Muscle of leg (tissue), 11 donors: Measurements from ENCODE around the gene RPL19. TPM values are rescaled to one million over a fixed set of nuclear protein-coding genes. Genes with fewer than 3 reads are reported as not detected.

Source experiments
- DNase-seq: peaks from one replicate; pipeline ENCODE4 v3.0.0; 2013
- H3K27ac ChIP-seq: one replicate; pipeline ENCODE4 v1.5.1; 2013; ENCODE audit warnings: mild to moderate bottlenecking, low read length, control low read depth
- H3K27me3 ChIP-seq: one replicate; pipeline ENCODE4 v1.6.1; 2013; ENCODE audit warnings: low read length; ENCODE audit not compliant: control insufficient read depth, insufficient read depth
- H3K36me3 ChIP-seq: one replicate; pipeline ENCODE4 v1.6.1; 2013; ENCODE audit warnings: low read length; ENCODE audit not compliant: control insufficient read depth, insufficient read depth
- H3K4me1 ChIP-seq: one replicate; pipeline ENCODE4 v1.6.1; 2013; ENCODE audit warnings: low read length; ENCODE audit not compliant: control insufficient read depth, insufficient read depth
- H3K4me3 ChIP-seq: one replicate; pipeline ENCODE4 v1.5.1; 2013; ENCODE audit warnings: low read length, control low read depth
- H3K9me3 ChIP-seq: replicated peaks from 2 replicates; pipeline ENCODE4 v1.6.1; 2013; ENCODE audit warnings: low read depth, low read length; ENCODE audit not compliant: control insufficient read depth
- WGBS: methylation state at CpG from one replicate; pipeline ENCODE4 v1.1.5; 2013; ENCODE audit warnings: missing lambda C conversion rate; ENCODE audit not compliant: insufficient coverage; 5-methylcytosine and 5-hydroxymethylcytosine counted together
- polyA plus RNA-seq, 8 donors: library from polyadenylated mRNA; unstranded; fragments of 120-200 nt; gene quantifications; one replicate each; pipeline versions ENCODE4 v1.2.1 to v1.2.3, GENCODE V29; 2013; ENCODE audit warnings: inconsistent platforms in 1 of 8, low replicate concordance in 1 of 8; ENCODE audit not compliant: insufficient read length in 8 of 8, insufficient read depth in 1 of 8
- total RNA-seq: library from RNA; stranded (reverse); fragments of 120-200 nt; gene quantifications from one replicate; pipeline ENCODE4 v1.2.4, GENCODE V29; 2013

Gene RPL19
- total and polyA plus RNA-seq, 9 donors: 2,380 to 4,258 (median 2,720) TPM

DNA sequence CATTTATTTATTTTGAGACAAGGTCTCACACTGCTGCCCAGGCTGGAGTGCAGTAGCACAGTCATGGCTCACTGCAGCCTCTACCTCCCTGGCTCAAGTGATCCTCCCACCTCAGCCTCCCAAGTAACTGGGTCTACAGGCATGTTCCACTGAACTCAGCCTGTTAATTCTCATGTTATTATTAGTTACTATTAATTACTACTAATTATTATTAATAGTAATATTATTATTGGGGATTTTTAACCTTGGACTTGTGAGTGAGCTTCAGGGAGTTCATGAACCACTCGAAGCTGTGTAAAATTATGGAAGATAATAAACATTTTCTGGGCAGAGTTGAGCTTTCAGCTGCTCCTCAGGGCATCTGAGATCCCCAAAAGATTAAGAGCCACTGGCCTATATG is 30.3 kb downstream of the RPL19 start:
- no peak for DNase-seq
- WGBS: no CpG with 5 or more reads among the region's 1 CpG
- Histone ChIP-seq H3K9me3 (no peaks in the 10 kb centered on the region), H3K27ac (no peak overlapping the region), H3K36me3 (no peaks in the 10 kb centered on the region), H3K4me3 (no peak overlapping the region), H3K4me1 (peaks cover 24% of the 10 kb centered on the region), H3K27me3 (peaks cover 39% of the 10 kb centered on the region)

GRCh38 chr17:39231091-39231561 is 31.0 kb downstream of the RPL19 start:
- DNase-seq: no peak
- Histone ChIP-seq H3K27me3 (peaks cover 32% of the 10 kb centered on the region), H3K4me3 (no peak overlapping the region), H3K27ac (no peak overlapping the region), H3K36me3 (no peaks in the 10 kb centered on the region), H3K4me1 (peaks cover 26% of the 10 kb centered on the region), H3K9me3 (no peaks in the 10 kb centered on the region)
- 40% methylated on average over 2 of the region's 10 CpGs for WGBS

DNA sequence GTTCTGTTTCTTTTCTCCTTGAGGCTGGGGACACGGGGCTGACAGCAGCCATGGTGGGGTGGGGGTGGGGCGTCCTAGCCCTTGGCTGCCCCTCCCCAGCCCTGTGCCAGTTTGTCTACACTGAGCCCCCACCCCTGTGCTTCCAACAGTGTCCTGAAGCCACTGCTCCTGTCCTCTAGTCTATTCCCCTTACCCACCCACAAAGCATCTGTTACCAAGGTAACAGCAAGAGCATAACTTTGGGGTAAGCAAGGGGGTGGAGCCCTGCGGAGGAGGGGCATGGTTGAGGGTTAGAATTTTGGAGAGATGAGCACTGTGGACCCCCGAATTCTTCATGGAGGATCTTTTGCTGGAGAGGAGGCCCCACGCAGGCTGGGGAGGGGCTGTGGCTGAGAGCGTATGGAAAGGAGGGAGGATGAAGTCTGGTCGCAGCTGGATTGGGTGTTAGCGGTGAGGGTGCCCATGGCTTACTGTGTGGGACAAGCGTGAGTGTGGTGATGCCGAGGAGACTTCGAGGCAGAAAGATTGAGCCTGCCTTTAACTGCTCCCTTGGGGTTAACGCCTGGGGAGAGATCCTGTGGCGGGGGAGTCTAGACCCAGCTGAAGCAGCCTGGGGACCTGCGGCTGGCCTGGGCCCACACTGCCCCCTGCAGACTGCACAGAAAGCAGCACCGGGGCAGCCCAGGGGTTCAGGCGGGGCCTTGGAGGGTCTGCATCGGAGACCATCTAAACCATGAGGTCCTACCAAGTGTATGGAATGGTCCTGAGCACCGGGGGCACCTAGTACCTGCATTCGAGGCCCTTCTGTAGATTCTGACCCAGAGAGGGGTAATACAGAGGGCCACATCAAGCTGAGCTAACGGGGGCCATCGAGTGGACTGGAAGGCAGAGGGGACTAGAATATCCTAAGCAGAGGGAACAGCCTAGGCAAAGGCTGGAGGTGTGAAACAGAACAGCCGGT is 31.8 kb downstream of the RPL19 start:
- peak; percentile 43 for DNase-seq
- no peak overlapping the region for H3K4me3 ChIP-seq
- peaks cover 26% of the 10 kb centered on the region for H3K27me3 ChIP-seq
- H3K27ac ChIP-seq: no peak overlapping the region
- WGBS: 9% methylated on average over 20 of the region's 22 CpGs
- no peaks in the 10 kb centered on the region for H3K36me3 ChIP-seq
- peaks cover 28% of the 10 kb centered on the region for H3K4me1 ChIP-seq
- no peaks in the 10 kb centered on the region for H3K9me3 ChIP-seq

DNA sequence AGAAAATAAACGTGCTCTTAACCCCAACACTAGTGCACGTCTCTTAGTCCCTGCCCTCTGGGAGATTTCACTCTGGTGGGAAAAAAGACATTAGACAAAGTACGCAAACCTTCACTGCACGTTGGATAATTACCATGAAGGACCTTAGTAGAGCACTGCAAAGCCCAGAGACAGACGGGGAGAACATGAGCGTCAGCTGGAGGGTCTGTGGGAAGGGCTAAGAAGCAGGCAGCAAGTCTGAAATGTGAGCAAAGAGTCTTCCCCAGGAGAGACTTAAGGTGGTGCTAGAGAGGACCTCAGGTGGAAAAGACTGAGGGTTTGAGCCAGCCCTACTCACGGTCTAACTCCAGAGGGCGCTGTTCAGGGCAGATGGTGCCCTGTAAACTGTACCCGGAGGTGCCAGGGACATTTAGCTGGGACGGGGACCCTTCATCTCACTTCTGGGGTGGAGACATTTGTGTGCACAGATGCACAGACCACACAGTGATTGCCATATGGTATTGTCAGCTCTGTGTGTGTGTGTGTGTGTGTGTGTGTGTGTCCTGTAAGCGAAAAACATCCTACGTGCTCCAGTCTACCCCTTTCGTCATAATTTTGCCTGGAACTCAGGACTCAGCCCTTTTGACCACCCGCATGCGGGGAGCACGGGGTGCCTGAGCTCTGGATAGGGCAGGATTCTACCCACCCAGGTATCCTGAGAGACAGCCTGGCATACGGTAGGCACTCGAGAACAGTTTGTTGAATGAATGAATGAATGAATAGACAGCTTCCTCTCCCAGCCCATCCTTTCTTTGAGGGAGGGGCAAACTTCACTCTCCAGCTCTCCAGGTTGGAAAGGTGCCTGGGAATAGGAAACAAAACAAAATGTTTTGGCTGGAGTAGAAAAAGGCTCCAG is 35.7 kb downstream of the RPL19 start:
- Histone ChIP-seq H3K4me3 (no peak overlapping the region), H3K9me3 (no peaks in the 10 kb centered on the region), H3K27ac (no peak overlapping the region), H3K4me1 (peaks cover 28% of the 10 kb centered on the region), H3K36me3 (no peaks in the 10 kb centered on the region), H3K27me3 (peaks cover 11% of the 10 kb centered on the region)
- 24% methylated on average over 9 of the region's 18 CpGs for WGBS
- peak; percentile 38 for DNase-seq

GRCh38 chr17:39236450-39236927 is 36.4 kb downstream of the RPL19 start:
- Histone ChIP-seq H3K36me3 (no peaks in the 10 kb centered on the region), H3K27me3 (peaks cover 11% of the 10 kb centered on the region), H3K9me3 (no peaks in the 10 kb centered on the region), H3K27ac (no peak overlapping the region), H3K4me1 (peaks cover 22% of the 10 kb centered on the region), H3K4me3 (no peak overlapping the region)
- WGBS: 40% methylated on average over 1 of the region's 5 CpGs
- DNase-seq: no peak

DNA sequence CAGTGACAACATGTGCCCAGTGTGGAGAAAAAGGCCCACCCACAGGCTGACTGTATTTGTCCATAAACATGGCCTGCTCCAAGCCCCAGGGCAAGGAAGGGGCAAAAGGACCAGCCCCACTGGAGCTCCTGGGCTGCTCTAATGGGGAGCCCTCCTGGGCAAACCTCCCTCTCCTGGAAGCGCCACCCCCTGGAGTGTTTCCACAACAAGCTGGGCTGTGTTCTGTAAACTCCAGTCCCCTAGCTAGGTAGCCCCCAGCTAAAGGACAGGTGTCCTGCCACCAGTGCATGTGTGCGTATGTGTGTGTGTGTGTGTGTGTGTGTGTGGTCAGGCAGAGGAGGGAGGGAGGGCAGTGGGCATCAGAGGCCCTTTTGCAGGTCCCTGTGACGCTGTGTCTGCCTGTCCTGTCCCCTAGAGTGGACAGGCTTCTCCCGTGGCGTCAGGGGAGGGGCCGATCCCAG is 36.9 kb downstream of the RPL19 start:
- 83% methylated on average over 5 of the region's 6 CpGs for WGBS
- H3K9me3 ChIP-seq: no peaks in the 10 kb centered on the region
- H3K4me1 ChIP-seq: peaks cover 16% of the 10 kb centered on the region
- H3K36me3 ChIP-seq: no peaks in the 10 kb centered on the region
- no peak overlapping the region for H3K4me3 ChIP-seq
- H3K27me3 ChIP-seq: peaks cover 6% of the 10 kb centered on the region
- H3K27ac ChIP-seq: no peak overlapping the region
- DNase-seq: no peak

DNA sequence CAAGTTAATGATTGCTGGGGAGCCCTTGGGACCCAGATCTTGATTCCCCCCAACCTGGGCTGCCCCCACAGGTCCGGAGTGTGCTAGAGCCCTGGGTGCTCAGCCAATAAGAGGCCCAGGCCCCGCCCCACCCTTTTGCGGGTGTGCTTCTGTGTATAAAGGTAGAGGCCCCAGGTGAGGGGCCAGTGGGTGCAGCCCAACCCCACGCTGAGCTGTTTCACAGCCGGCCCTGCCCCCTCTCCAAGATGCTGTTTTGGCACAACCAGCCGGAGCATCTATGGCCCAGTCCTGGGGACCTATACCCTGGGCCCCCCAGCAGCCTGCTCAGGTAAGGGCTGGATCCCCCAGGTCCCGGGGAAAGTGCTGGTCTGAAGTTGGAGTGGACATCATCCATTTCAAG is 37.5 kb downstream of the RPL19 start:
- WGBS: 61% methylated on average over 5 of the region's 7 CpGs
- Histone ChIP-seq H3K36me3 (no peaks in the 10 kb centered on the region), H3K27ac (no peak overlapping the region), H3K4me3 (no peak overlapping the region), H3K4me1 (peaks cover 12% of the 10 kb centered on the region), H3K27me3 (peaks cover 6% of the 10 kb centered on the region), H3K9me3 (no peaks in the 10 kb centered on the region)
- no peak for DNase-seq

DNA sequence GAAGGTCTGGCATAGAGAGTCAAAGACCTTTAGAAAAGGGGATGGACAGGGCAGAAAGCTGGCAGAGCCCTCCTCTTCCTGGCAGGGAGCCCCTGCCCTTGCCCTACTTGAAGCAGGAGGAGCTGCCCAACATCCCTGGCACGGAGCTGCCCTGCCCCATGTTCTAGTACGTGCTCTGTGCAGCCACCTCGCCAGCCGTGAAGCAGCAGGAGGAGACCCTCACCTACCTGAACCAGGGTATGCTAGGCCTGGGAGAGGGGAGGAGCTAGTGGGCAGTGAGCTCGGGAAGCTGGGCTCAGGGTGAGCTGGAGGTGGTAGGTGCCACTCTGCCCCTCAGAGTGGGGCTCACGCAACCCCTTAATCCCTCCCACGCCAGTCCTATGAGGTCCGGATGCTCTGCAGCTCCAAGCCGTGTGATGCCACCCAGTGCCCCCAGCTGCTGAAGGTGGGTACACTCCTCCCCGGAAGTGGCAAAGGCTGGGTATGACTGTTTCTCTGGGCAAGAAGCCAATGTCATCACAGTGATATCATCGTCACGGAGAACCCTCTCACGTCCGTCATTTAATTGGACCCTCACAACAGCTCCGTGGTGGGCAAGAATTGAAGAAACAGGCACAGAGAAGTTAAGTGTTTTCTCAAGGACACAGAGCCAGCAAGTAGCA is 38.4 kb downstream of the RPL19 start:
- Histone ChIP-seq H3K27me3 (peaks cover 4% of the 10 kb centered on the region), H3K4me1 (peaks cover 12% of the 10 kb centered on the region), H3K27ac (no peak overlapping the region), H3K9me3 (no peaks in the 10 kb centered on the region), H3K4me3 (no peak overlapping the region), H3K36me3 (no peaks in the 10 kb centered on the region)
- no peak for DNase-seq
- 66% methylated on average over 11 of the region's 15 CpGs for WGBS

GRCh38 chr17:39239640-39240314 is 39.7 kb downstream of the RPL19 start:
- H3K9me3 ChIP-seq: no peaks in the 10 kb centered on the region
- 15% methylated on average over 12 of the region's 16 CpGs for WGBS
- no peak overlapping the region for H3K4me3 ChIP-seq
- no peak overlapping the region for H3K27ac ChIP-seq
- peaks cover 4% of the 10 kb centered on the region for H3K27me3 ChIP-seq
- no peaks in the 10 kb centered on the region for H3K36me3 ChIP-seq
- no peak for DNase-seq
- peaks cover 20% of the 10 kb centered on the region for H3K4me1 ChIP-seq
